Panc1 (cell line): ENCODE data around the gene PODNL1. TPM values are rescaled to one million over a fixed set of nuclear protein-coding genes. Genes with fewer than 3 reads are reported as not detected.
A peak's percentile ranks its signal among the peaks of the same experiment; 100 is the strongest.

Experiments
- ATAC-seq: fragments of 200-7000 bp; cut with Tn5 transposase; 2 replicates; pipeline ENCODE4 v1.9.1; 2020; ENCODE audit warnings: mild to moderate bottlenecking, moderate library complexity
- BruUV-seq: library from RNA; stranded (reverse); fragments of 400-500 nt; replicated peaks from 2 replicates; lab custom pipeline; 2021; lab: Mats Ljungman, UMichigan
- CTCF ChIA-PET: fragments of 300-600 bp; sonication (Branson Sonifier 250); formaldehyde crosslinking; loops from one replicate; lab custom pipeline; 2022; ENCODE audit warnings: antibody characterized with exemption; lab: Charles Lee
- POLR2A ChIA-PET: fragments of 300-600 bp; sonication (Branson Sonifier 250); formaldehyde crosslinking; loops from one replicate; lab custom pipeline; 2022; ENCODE audit warnings: antibody characterized with exemption; lab: Charles Lee
- DNase-seq: peaks from one replicate; pipeline ENCODE4 v3.0.0-alpha.2; 2010; ENCODE audit warnings: low read depth, low spot score
- H3K27ac ChIP-seq: 2 replicates; pipeline ENCODE4 v1.5.1; 2011; ENCODE audit warnings: mild to moderate bottlenecking, low read length, inconsistent platforms
- H3K27me3 ChIP-seq: fragments of 200-500 bp; sonication (Bioruptor generic); 2 replicates; pipeline ENCODE4 v1.6.0; 2014; ENCODE audit warnings: low read length, inconsistent platforms; ENCODE audit not compliant: control insufficient read depth, insufficient read depth
- H3K36me3 ChIP-seq: fragments of 200-500 bp; sonication (Bioruptor generic); 2 replicates; pipeline ENCODE4 v1.5.1; 2014; ENCODE audit warnings: inconsistent platforms, mild to moderate bottlenecking, low read length, moderate library complexity; ENCODE audit not compliant: control insufficient read depth, insufficient read depth
- H3K4me1 ChIP-seq: 2 replicates; pipeline ENCODE4 v1.5.1; 2011; ENCODE audit warnings: inconsistent platforms, mild to moderate bottlenecking, low read length, moderate library complexity; ENCODE audit not compliant: control insufficient read depth, insufficient read depth
- H3K4me3 ChIP-seq, 2 experiments: 2 replicates each; pipeline ENCODE4 v1.5.1; 2011 to 2012; ENCODE audit warnings: low read depth in 2 of 2, low read length in 2 of 2, mild to moderate bottlenecking in 2 of 2, inconsistent platforms in 1 of 2, moderate library complexity in 1 of 2
- H3K9me3 ChIP-seq: fragments of 200-500 bp; sonication (Bioruptor generic); 2 replicates; pipeline ENCODE4 v1.5.1; 2014; ENCODE audit warnings: low read depth, mild to moderate bottlenecking, inconsistent platforms, low read length, moderate library complexity; ENCODE audit not compliant: control insufficient read depth, insufficient read depth
- POLR2AphosphoS5 ChIP-seq: IDR thresholded peaks from 2 replicates; pipeline ENCODE4 v1.6.1; 2012; ENCODE audit warnings: mild to moderate bottlenecking, low read depth, low read length, moderate library complexity
- SIN3A ChIP-seq: IDR thresholded peaks from 2 replicates; pipeline ENCODE4 v1.6.1; 2012; ENCODE audit warnings: low read depth, mild to moderate bottlenecking, low read length, moderate library complexity, borderline replicate concordance; ENCODE audit not compliant: insufficient read depth
- TCF7L2 ChIP-seq: IDR thresholded peaks from 2 replicates; pipeline ENCODE4 v1.6.1; 2011; ENCODE audit warnings: mild to moderate bottlenecking, low read depth, low read length, inconsistent platforms
- in situ Hi-C: cut with HindIII; loops from 2 replicates; pipeline ENCODE4 v1.10.0; 2016; ENCODE audit warnings: low sequenced_read_pairs, low pct_unique_long_range_greater_than_20kb
- intact Hi-C: fragments of 100-400 bp; cut with micrococcal nuclease; formaldehyde crosslinking; loops from one replicate; pipeline ENCODE4 v1.10.0; 2022; ENCODE audit not compliant: unreplicated experiment
- total RNA-seq: library from RNA; stranded (reverse); gene quantifications from one replicate; pipeline ENCODE4 v1.2.1, GENCODE V29; 2021; ENCODE audit not compliant: unreplicated experiment
- TF ChIP-seq, protein P1 (sequence below): fragments of 450-650 bp; IDR thresholded peaks from 2 replicates; pipeline ENCODE4 v1.5.1; 2017; ENCODE audit warnings: mild to moderate bottlenecking
- TF ChIP-seq, protein P2 (sequence below), 2 experiments: IDR thresholded peaks; 2 replicates each; pipeline ENCODE4 v1.6.1; 2011 to 2012; ENCODE audit warnings: low read depth in 2 of 2, control low read depth in 1 of 2, low read length in 1 of 2, mild to moderate bottlenecking in 1 of 2, moderate library complexity in 1 of 2; ENCODE audit not compliant: insufficient read depth in 1 of 2

Gene PODNL1
- total RNA-seq, 1 experiment from 2014 or later = 1.4 TPM

DNA sequence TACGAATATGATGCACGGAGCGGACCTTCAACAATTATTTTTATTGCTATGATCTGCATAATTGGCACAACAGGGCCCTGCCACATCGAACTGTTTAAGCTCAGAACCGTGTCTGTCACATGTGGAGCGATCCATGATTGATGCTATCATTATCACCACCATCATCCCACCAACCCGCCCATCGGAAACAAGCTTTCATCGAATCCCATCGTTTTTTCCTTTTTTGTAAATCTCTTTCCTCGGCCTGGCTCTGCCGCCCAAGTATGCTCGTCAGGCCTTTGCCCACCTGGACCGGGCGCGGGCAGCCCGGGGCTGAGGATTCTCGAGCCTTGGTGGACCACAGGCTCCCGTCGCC is 13.6 kb upstream of the PODNL1 start:
- Histone ChIP-seq H3K36me3 (no peaks in the 10 kb centered on the region; the same call in 1 of the 2 replicates), H3K4me1 (peaks cover 6% of the 10 kb centered on the region), H3K9me3 (no peaks in the 10 kb centered on the region), H3K4me3 (peak overlapping the region; percentile 66 to 84), H3K27ac (peak overlapping the region; percentile 51), H3K27me3 (no peaks in the 10 kb centered on the region)
- in situ Hi-C loops (no loop called here), intact Hi-C loops (no loop called here)
- ChIA-PET CTCF (no interaction called here), POLR2A (no interaction called here)
- no peak for DNase-seq
- TF ChIP-seq SIN3A (no peak), TCF7L2 (no peak), POLR2AphosphoS5 (no peak)
- TF ChIP-seq, protein P1, sequence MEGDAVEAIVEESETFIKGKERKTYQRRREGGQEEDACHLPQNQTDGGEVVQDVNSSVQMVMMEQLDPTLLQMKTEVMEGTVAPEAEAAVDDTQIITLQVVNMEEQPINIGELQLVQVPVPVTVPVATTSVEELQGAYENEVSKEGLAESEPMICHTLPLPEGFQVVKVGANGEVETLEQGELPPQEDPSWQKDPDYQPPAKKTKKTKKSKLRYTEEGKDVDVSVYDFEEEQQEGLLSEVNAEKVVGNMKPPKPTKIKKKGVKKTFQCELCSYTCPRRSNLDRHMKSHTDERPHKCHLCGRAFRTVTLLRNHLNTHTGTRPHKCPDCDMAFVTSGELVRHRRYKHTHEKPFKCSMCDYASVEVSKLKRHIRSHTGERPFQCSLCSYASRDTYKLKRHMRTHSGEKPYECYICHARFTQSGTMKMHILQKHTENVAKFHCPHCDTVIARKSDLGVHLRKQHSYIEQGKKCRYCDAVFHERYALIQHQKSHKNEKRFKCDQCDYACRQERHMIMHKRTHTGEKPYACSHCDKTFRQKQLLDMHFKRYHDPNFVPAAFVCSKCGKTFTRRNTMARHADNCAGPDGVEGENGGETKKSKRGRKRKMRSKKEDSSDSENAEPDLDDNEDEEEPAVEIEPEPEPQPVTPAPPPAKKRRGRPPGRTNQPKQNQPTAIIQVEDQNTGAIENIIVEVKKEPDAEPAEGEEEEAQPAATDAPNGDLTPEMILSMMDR = no peak
- TF ChIP-seq, protein P2, sequence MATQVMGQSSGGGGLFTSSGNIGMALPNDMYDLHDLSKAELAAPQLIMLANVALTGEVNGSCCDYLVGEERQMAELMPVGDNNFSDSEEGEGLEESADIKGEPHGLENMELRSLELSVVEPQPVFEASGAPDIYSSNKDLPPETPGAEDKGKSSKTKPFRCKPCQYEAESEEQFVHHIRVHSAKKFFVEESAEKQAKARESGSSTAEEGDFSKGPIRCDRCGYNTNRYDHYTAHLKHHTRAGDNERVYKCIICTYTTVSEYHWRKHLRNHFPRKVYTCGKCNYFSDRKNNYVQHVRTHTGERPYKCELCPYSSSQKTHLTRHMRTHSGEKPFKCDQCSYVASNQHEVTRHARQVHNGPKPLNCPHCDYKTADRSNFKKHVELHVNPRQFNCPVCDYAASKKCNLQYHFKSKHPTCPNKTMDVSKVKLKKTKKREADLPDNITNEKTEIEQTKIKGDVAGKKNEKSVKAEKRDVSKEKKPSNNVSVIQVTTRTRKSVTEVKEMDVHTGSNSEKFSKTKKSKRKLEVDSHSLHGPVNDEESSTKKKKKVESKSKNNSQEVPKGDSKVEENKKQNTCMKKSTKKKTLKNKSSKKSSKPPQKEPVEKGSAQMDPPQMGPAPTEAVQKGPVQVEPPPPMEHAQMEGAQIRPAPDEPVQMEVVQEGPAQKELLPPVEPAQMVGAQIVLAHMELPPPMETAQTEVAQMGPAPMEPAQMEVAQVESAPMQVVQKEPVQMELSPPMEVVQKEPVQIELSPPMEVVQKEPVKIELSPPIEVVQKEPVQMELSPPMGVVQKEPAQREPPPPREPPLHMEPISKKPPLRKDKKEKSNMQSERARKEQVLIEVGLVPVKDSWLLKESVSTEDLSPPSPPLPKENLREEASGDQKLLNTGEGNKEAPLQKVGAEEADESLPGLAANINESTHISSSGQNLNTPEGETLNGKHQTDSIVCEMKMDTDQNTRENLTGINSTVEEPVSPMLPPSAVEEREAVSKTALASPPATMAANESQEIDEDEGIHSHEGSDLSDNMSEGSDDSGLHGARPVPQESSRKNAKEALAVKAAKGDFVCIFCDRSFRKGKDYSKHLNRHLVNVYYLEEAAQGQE (IDR thresholded peaks at IDR 0.05; ENCODE audit: insufficient read depth in 1 of 2, low read depth in 2 of 2, low read length in 1 of 2) = no peak
- ATAC-seq = peak; percentile 23
- no TSS peak for BruUV-seq

DNA sequence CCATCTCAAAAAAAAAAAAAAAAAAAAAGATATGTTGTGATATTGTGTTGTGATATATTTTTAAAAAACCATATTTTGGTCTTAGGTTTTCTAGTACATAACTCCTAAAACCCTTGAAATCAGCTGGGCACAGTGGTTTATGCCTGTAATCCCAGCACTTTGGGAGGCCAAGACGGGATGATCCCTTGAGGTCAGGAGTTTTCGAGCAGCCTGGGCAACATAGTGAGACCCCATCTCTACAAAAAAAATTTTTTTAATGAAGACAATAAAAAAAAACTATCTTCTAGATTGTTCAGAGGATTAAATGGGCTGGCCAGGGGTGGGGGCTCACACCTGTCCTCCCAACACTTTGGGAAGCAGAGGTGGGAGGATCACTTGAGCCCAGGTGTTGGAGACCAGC is 12.8 kb upstream of the PODNL1 start:
- no peaks in the 10 kb centered on the region for H3K27me3 ChIP-seq
- H3K36me3 ChIP-seq = no peaks in the 10 kb centered on the region; the same call in 1 of the 2 replicates
- H3K27ac ChIP-seq = no peak overlapping the region
- no peak for ATAC-seq
- CTCF ChIA-PET = interaction anchor here (0.9 kb wide), 1 partner anchor 18 kb away, joined by 8 read pairs; no protein-coding TSS in a partner anchor
- no peak for TF ChIP-seq SIN3A
- no peak for TF ChIP-seq POLR2AphosphoS5
- TF ChIP-seq, protein P2 (IDR thresholded peaks at IDR 0.05; ENCODE audit: insufficient read depth in 1 of 2, low read depth in 2 of 2, low read length in 1 of 2) = no peak
- H3K4me1 ChIP-seq = peaks cover 6% of the 10 kb centered on the region
- H3K9me3 ChIP-seq = no peaks in the 10 kb centered on the region
- H3K4me3 ChIP-seq = no peak overlapping the region
- no peak for DNase-seq
- intact Hi-C loops (no loop called here), in situ Hi-C loops (no loop called here)
- no TSS peak for BruUV-seq
- POLR2A ChIA-PET = no interaction called here
